GM19043 (cell line): ENCODE measurements around the gene RNASE8.
A peak's percentile ranks its signal among the peaks of the same experiment; 100 is the strongest.

Source experiments
- ATAC-seq: cut with Tn5 transposase; IDR thresholded peaks from one replicate; pipeline ENCODE4 v1.9.1; 2021; ENCODE audit warnings: low read depth; ENCODE audit not compliant: unreplicated experiment

RNASE8 gene

GRCh38 chr14:21103411-21103709, 45.7 kb downstream of the RNASE8 start:
- ATAC-seq, result no peak

DNA sequence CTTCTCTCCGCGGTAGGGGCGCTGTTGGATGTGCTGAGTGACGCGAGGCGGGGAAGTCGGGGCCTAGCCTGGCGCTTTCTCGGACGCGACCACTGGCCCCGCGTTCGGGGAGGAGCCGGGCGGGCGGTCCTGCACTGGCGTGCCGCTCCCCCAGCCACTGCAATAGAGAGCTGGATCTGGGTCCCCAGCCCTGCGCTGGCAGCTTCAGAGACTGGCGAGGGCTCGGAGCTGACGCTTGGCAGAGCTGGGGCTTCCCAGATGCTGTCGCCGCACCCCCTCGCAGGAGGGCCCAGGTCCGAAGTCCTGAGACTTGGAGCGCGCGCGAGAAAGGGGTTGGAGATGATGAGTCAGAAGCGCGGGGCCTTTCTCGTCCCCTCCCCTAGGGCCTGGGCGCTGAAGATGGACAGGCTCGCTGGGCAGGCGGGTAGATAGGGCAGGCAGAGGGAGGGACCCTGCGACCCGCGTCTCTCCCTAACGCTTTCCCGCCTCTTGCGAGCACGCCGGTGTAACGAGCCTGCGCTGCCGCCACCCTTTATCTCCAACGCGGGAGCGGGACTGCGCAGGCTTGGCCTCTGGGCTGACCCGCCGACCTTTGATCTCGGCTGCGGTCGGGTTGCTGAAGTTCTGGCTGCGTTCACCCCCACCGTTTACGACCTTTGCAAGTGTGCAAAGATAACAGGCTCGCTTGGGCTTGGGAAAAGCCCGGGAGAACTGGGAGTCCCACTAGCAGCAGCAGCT, 46.3 kb downstream of the RNASE8 start:
- peak; percentile 85 for ATAC-seq

GRCh38 chr14:21104448-21105060, 46.9 kb downstream of the RNASE8 start:
- peak; percentile 31 for ATAC-seq

GRCh38 chr14:21105095-21105494, 47.5 kb downstream of the RNASE8 start:
- ATAC-seq, result no peak

DNA sequence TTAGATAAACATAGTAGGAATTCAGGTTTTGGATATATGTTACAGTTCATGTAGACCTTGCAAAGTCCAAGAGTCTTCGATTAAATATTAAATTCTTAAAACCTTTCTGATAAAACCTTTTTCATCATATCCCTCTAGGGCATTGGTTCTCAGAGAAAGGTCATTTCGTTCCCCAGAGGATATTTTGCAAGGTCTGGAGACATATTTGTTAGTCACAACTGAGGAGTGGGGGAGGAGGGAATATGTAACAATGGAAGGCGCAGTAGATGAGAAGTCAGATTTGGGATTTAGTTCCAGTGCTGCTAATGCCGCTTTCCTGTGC, 48.5 kb downstream of the RNASE8 start:
- no peak for ATAC-seq

DNA sequence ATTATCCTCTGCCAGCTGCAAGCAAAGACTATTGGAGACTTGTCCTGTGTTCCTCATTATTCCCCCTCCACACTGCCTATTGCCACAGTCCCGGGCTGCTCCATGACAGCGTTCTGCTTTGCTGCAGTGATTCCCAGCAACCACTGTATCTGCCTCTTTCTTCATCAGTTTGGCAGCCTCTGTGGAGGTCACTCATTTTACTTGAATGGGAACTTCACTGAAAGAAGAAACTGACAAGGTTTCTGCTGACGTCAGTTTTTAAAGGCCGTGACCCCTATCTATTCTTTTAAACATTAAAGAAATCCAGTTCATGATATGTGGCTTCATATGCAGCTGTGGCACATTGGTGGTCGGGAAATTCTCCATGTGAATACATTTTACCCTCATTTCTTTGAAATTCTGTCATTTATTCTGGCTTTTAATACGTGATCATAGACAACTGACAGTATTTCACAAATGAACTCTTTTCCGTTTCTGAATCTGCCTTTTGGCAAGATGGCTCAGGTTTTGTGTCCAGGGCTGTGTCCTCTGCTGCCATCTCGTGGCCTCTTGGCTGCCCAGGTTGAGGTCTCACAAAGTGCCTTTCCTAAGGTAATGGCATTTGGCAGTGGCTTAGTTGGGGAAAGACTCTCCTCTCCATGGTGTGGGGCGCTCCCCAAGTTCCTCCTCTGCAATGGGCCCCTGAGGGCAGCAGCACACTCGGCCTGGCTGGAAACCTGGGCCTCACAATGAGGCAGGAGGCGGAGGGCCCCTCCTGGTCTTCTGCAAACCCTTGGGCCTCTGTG, 49.1 kb downstream of the RNASE8 start:
- ATAC-seq, result peak; percentile 23

DNA sequence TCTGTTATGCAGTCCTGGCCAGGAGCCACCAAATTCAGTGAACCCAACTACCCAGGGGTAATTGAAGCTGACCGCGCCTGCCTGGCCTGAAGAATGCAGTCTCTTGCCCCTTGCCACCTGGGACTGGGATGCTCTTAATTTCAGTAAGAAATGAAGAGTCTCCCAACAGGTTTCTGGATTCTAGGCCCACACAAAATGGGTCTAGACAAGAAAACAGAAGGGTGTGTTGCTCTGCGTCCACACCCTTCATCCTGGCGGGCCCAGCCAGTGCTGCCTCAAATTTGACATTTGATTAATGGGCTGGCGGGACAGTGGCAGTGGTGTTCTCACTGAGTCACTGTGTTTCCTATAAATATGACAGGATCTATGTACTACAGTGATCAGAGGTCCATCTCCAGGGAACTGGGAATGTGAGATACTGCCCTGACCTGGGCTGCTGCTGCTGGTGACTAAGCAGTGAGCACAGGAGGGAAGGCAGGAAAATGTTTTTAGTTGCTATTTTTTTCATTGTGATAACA, 49.7 kb downstream of the RNASE8 start:
- ATAC-seq, result no peak
